KMS-11 (cell line): ENCODE data around the gene NCOA5.

Experiments
- H2AFZ ChIP-seq: fragments of 200-600 bp; sonication (generic); 2 replicates; pipeline ENCODE4 v1.6.1; 2016; ENCODE audit warnings: antibody characterized with exemption, mixed run types, low read depth
- H3K27ac ChIP-seq: fragments of 200-600 bp; sonication (generic); 2 replicates; pipeline ENCODE4 v1.6.1; 2016; ENCODE audit warnings: mild to moderate bottlenecking, mixed run types
- H3K27me3 ChIP-seq: fragments of 200-600 bp; sonication (generic); 2 replicates; pipeline ENCODE4 v1.6.1; 2017; ENCODE audit warnings: mild to moderate bottlenecking, low read depth, mixed run types, moderate library complexity; ENCODE audit not compliant: insufficient read depth
- H3K36me3 ChIP-seq: fragments of 200-600 bp; sonication (generic); 2 replicates; pipeline ENCODE4 v1.6.1; 2017; ENCODE audit warnings: mild to moderate bottlenecking, mixed run types; ENCODE audit not compliant: insufficient read depth
- H3K4me1 ChIP-seq: fragments of 200-600 bp; sonication (generic); 2 replicates; pipeline ENCODE4 v1.6.1; 2016; ENCODE audit warnings: mild to moderate bottlenecking, low read depth, mixed run types; ENCODE audit not compliant: poor library complexity, severe bottlenecking
- H3K4me2 ChIP-seq: fragments of 200-600 bp; sonication (generic); 2 replicates; pipeline ENCODE4 v1.7.0; 2016; ENCODE audit warnings: mild to moderate bottlenecking, mixed run types
- H3K4me3 ChIP-seq: fragments of 200-600 bp; sonication (generic); IDR thresholded peaks from 2 replicates; pipeline ENCODE4 v1.6.1; 2017; ENCODE audit warnings: low read depth, low read length, mixed read lengths; ENCODE audit not compliant: insufficient read depth
- H3K79me2 ChIP-seq: fragments of 200-600 bp; sonication (generic); 2 replicates; pipeline ENCODE4 v1.6.1; 2016; ENCODE audit warnings: low read depth, mixed run types; ENCODE audit not compliant: insufficient read depth
- H3K9ac ChIP-seq: fragments of 200-600 bp; sonication (generic); 2 replicates; pipeline ENCODE4 v1.6.1; 2016; ENCODE audit warnings: mild to moderate bottlenecking, mixed run types
- H4K20me1 ChIP-seq: fragments of 200-600 bp; sonication (generic); 2 replicates; pipeline ENCODE4 v1.6.1; 2016; ENCODE audit warnings: mild to moderate bottlenecking, mixed run types; ENCODE audit not compliant: insufficient read depth
- CTCF ChIP-seq: fragments of 200-600 bp; sonication (generic); conservative IDR thresholded peaks from 2 replicates; pipeline ENCODE4 v1.6.1; 2017; ENCODE audit warnings: low read depth, mild to moderate bottlenecking, antibody characterized with exemption, low read length, moderate library complexity, mixed read lengths

The NCOA5 gene

GRCh38 chr20:46028772-46029371 lies 60.9 kb downstream of the NCOA5 start, which contains the start of gene SLC12A5:
Gene SLC12A5 (plus strand): TSS chr20:46029215. CDS start chr20:46029345, 130 bp downstream.
- H3K36me3 ChIP-seq = no peaks in the 10 kb centered on the region
- no peak within 1 kb of the TSS for H3K4me2 ChIP-seq
- H3K27ac ChIP-seq = no peak within 1 kb of the TSS
- no peak for TF ChIP-seq CTCF
- H3K27me3 ChIP-seq = peaks cover 74% of the 10 kb centered on the region
- H2AFZ ChIP-seq = no peak within 1 kb of the TSS
- no peaks in the 10 kb centered on the region for H3K79me2 ChIP-seq
- no peak within 1 kb of the TSS for H3K4me3 ChIP-seq
- H4K20me1 ChIP-seq = no peaks in the 10 kb centered on the region
- H3K4me1 ChIP-seq = no peaks in the 10 kb centered on the region
- H3K9ac ChIP-seq = no peak within 1 kb of the TSS

GRCh38 chr20:46028110-46028509 lies 61.7 kb downstream of the NCOA5 start:
- H3K4me1 ChIP-seq = no peaks in the 10 kb centered on the region
- H3K4me2 ChIP-seq = no peak overlapping the region
- no peaks in the 10 kb centered on the region for H4K20me1 ChIP-seq
- TF ChIP-seq CTCF = no peak
- H2AFZ ChIP-seq = no peak overlapping the region
- no peaks in the 10 kb centered on the region for H3K36me3 ChIP-seq
- H3K79me2 ChIP-seq = no peaks in the 10 kb centered on the region
- H3K4me3 ChIP-seq = no peak overlapping the region
- H3K9ac ChIP-seq = no peak overlapping the region
- no peak overlapping the region for H3K27ac ChIP-seq
- peaks cover 67% of the 10 kb centered on the region for H3K27me3 ChIP-seq

- Histone ChIP-seq H3K4me1 (no peaks in the 10 kb centered on the region), H3K9ac (no peak overlapping the region), H3K79me2 (no peaks in the 10 kb centered on the region), H4K20me1 (no peaks in the 10 kb centered on the region), H3K4me3 (no peak overlapping the region), H3K27ac (no peak overlapping the region), H3K36me3 (no peaks in the 10 kb centered on the region), H3K4me2 (no peak overlapping the region), H3K27me3 (peaks cover 59% of the 10 kb centered on the region), H2AFZ (no peak overlapping the region)
- no peak for TF ChIP-seq CTCF
Measured at GRCh38 chr20:46027245-46027853, 62.4 kb downstream of the NCOA5 start.

- no peaks in the 10 kb centered on the region for H3K79me2 ChIP-seq
- peaks cover 9% of the 10 kb centered on the region for H3K4me1 ChIP-seq
- H3K9ac ChIP-seq = no peak overlapping the region
- H4K20me1 ChIP-seq = no peaks in the 10 kb centered on the region
- no peaks in the 10 kb centered on the region for H3K36me3 ChIP-seq
- no peak overlapping the region for H2AFZ ChIP-seq
- no peak overlapping the region for H3K4me3 ChIP-seq
- H3K4me2 ChIP-seq = no peak overlapping the region
- peaks cover 39% of the 10 kb centered on the region; the same call in 1 of the 2 replicates for H3K27me3 ChIP-seq
- H3K27ac ChIP-seq = no peak overlapping the region
- TF ChIP-seq CTCF = no peak
Measured at GRCh38 chr20:46025376-46025783, 64.4 kb downstream of the NCOA5 start.
